ENCODE measurements around the gene KMT2E. TPM values are rescaled to one million over a fixed set of nuclear protein-coding genes. Genes with fewer than 3 reads are reported as not detected.

KMT2E gene
- total and polyA plus RNA-seq, 4 donors, result 20.3 to 277 (median 62.8) TPM

DNA sequence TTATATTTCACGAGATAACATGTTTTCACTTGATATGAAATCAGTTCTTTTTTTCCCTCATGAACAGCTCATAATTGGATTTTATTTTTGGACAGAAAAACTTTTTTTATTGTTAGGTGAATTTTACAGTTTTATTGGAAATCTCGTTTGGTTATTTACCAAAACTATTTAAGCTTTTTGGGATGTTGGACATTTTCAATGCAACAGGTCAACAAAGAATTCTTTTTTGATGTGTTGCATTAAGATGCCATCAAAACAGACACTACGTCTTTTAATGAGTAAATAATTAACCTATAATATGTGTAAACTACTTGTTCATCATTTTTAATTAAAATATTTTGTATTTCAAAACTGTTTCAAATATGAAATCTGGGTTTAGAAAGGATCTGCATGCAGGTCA lies 5.3 kb downstream of the KMT2E start:
- ATAC-seq (ENCODE audit: insufficient read depth, low FRiP score) (no peak), DNase-seq (no peak)
- Histone ChIP-seq H3K4me1 (ENCODE audit: control insufficient read depth in 5 of 5, insufficient read depth in 5 of 5, low read length in 5 of 5) (peaks cover 3 to 52% (median 17%) of the 10 kb centered on the region in 5 donors), H3K27me3 (ENCODE audit: control insufficient read depth in 3 of 3, insufficient read depth in 3 of 3, low read length in 2 of 3) (no peaks in the 10 kb centered on the region), H3K9ac (ENCODE audit: insufficient read depth in 1 of 2, low read length in 2 of 2) (no peak overlapping the region), H3K4me3 (no peak overlapping the region), H3K9me3 (ENCODE audit: control insufficient read depth in 4 of 4, insufficient read depth in 3 of 4, low read length in 3 of 4) (no peaks in the 10 kb centered on the region), H3K36me3 (ENCODE audit: control insufficient read depth in 4 of 4, insufficient read depth in 4 of 4, low read length in 4 of 4) (peaks cover 0 to 10% (median 0%) of the 10 kb centered on the region in 4 donors), H3K27ac (ENCODE audit: low read depth in 1 of 2, low read length in 1 of 2) (no peak overlapping the region)
- WGBS, 2 donors, result 39 to 54% methylated on average over 3 of the region's 3 CpGs
- TF ChIP-seq, protein P1, sequence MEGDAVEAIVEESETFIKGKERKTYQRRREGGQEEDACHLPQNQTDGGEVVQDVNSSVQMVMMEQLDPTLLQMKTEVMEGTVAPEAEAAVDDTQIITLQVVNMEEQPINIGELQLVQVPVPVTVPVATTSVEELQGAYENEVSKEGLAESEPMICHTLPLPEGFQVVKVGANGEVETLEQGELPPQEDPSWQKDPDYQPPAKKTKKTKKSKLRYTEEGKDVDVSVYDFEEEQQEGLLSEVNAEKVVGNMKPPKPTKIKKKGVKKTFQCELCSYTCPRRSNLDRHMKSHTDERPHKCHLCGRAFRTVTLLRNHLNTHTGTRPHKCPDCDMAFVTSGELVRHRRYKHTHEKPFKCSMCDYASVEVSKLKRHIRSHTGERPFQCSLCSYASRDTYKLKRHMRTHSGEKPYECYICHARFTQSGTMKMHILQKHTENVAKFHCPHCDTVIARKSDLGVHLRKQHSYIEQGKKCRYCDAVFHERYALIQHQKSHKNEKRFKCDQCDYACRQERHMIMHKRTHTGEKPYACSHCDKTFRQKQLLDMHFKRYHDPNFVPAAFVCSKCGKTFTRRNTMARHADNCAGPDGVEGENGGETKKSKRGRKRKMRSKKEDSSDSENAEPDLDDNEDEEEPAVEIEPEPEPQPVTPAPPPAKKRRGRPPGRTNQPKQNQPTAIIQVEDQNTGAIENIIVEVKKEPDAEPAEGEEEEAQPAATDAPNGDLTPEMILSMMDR (IDR thresholded peaks at IDR 0.05; ENCODE audit: control extremely low read depth, extremely low read depth), result no peak

DNA sequence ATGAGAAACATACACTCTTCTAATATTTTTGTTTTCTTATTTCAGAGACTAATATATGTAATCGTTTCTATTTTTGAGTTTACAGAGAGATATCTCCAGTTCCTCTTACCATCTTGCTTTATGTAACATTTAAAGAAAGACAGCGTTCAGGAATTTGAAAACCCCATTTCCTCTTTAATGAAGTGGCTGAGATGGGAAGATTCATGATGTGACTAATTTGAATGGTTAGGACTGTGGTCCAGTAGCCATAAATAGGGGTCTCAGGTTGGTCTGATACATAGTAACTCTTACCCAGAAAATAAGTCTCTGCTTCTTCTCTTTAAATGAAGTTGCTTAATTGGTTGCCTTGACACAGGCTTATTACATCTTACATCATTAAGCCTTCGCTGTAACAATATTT lies 6.9 kb downstream of the KMT2E start:
- TF ChIP-seq, protein P1 (IDR thresholded peaks at IDR 0.05; ENCODE audit: control extremely low read depth, extremely low read depth), result no peak
- no peak for ATAC-seq (ENCODE audit: insufficient read depth, low FRiP score)
- H3K4me3 ChIP-seq, result no peak overlapping the region
- DNase-seq, result no peak
- H3K4me1 ChIP-seq (ENCODE audit: control insufficient read depth in 5 of 5, insufficient read depth in 5 of 5, low read length in 5 of 5), result peaks cover 3 to 61% (median 22%) of the 10 kb centered on the region in 5 donors
- no peaks in the 10 kb centered on the region for H3K27me3 ChIP-seq (ENCODE audit: control insufficient read depth in 3 of 3, insufficient read depth in 3 of 3, low read length in 2 of 3)
- 12 to 21% methylated on average over 3 of the region's 3 CpGs for WGBS, 2 donors
- no peak overlapping the region for H3K9ac ChIP-seq (ENCODE audit: insufficient read depth in 1 of 2, low read length in 2 of 2)
- H3K27ac ChIP-seq (ENCODE audit: low read depth in 1 of 2, low read length in 1 of 2), result no peak overlapping the region
- no peaks in the 10 kb centered on the region for H3K9me3 ChIP-seq (ENCODE audit: control insufficient read depth in 4 of 4, insufficient read depth in 3 of 4, low read length in 3 of 4)
- no peaks in the 10 kb centered on the region for H3K36me3 ChIP-seq (ENCODE audit: control insufficient read depth in 4 of 4, insufficient read depth in 4 of 4, low read length in 4 of 4)

DNA sequence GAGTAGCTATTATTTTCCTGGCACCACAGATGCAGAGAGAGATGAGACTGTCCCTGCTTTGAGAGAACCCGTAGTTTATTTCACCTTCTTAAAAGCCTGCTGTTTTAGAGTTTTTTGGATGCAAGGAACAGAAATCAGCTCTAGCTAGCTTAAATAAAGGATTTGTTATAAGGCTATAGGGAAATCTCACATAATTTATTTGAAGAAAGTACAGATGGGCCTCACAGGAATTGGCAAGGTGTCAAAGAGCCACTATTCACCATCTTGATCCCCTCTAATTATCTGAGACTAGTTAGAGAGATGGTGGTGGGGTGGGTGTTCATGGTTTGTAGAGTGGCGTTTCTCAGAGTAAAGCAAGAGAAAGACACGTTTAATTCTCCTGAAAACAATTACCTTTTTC lies 7.3 kb downstream of the KMT2E start:
- peaks cover 3 to 56% (median 22%) of the 10 kb centered on the region in 5 donors for H3K4me1 ChIP-seq (ENCODE audit: control insufficient read depth in 5 of 5, insufficient read depth in 5 of 5, low read length in 5 of 5)
- ATAC-seq (ENCODE audit: insufficient read depth, low FRiP score) (no peak), DNase-seq (no peak)
- no peak overlapping the region for H3K27ac ChIP-seq (ENCODE audit: low read depth in 1 of 2, low read length in 1 of 2)
- 60 to 76% methylated on average over 3 of the region's 3 CpGs for WGBS, 2 donors
- no peaks in the 10 kb centered on the region for H3K9me3 ChIP-seq (ENCODE audit: control insufficient read depth in 4 of 4, insufficient read depth in 3 of 4, low read length in 3 of 4)
- no peak overlapping the region for H3K4me3 ChIP-seq
- H3K36me3 ChIP-seq (ENCODE audit: control insufficient read depth in 4 of 4, insufficient read depth in 4 of 4, low read length in 4 of 4), result no peaks in the 10 kb centered on the region
- H3K9ac ChIP-seq (ENCODE audit: insufficient read depth in 1 of 2, low read length in 2 of 2), result no peak overlapping the region
- H3K27me3 ChIP-seq (ENCODE audit: control insufficient read depth in 3 of 3, insufficient read depth in 3 of 3, low read length in 2 of 3), result no peaks in the 10 kb centered on the region
- TF ChIP-seq, protein P1 (IDR thresholded peaks at IDR 0.05; ENCODE audit: control extremely low read depth, extremely low read depth), result no peak

DNA sequence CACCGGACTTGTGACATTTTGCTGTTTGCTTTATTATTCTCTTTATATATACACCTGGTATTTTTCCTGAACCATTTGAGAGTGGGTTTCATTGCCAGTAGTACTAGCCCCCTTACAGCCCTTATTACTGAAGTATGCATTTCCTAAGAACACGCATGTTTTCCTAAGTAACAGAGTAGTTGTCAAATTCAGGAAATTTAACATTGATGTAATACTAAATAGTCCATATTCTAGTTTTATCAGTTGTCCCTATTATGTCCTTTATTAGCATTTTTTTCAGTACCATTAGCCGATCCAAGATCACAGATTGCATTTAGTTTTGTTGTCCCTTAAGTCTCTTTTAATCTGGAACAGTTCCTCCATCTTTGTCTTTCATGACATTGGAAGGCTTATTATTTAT lies 8.0 kb downstream of the KMT2E start:
- Histone ChIP-seq H3K27ac (ENCODE audit: low read depth in 1 of 2, low read length in 1 of 2) (no peak overlapping the region), H3K27me3 (ENCODE audit: control insufficient read depth in 3 of 3, insufficient read depth in 3 of 3, low read length in 2 of 3) (no peaks in the 10 kb centered on the region), H3K4me1 (ENCODE audit: control insufficient read depth in 5 of 5, insufficient read depth in 5 of 5, low read length in 5 of 5) (peaks cover 3 to 52% (median 22%) of the 10 kb centered on the region in 5 donors), H3K4me3 (no peak overlapping the region), H3K9me3 (ENCODE audit: control insufficient read depth in 4 of 4, insufficient read depth in 3 of 4, low read length in 3 of 4) (no peaks in the 10 kb centered on the region), H3K9ac (ENCODE audit: insufficient read depth in 1 of 2, low read length in 2 of 2) (no peak overlapping the region), H3K36me3 (ENCODE audit: control insufficient read depth in 4 of 4, insufficient read depth in 4 of 4, low read length in 4 of 4) (no peaks in the 10 kb centered on the region)
- WGBS, 2 donors, result 60 to 65% methylated on average over 3 of the region's 3 CpGs
- DNase-seq (no peak), ATAC-seq (ENCODE audit: insufficient read depth, low FRiP score) (no peak)
- TF ChIP-seq, protein P1 (IDR thresholded peaks at IDR 0.05; ENCODE audit: control extremely low read depth, extremely low read depth), result no peak

Data from lung (tissue), 12 donors.